ENCODE data around the gene NMT1. TPM values are rescaled to one million over a fixed set of nuclear protein-coding genes. Genes with fewer than 3 reads are reported as not detected.

The NMT1 gene
- total and polyA plus RNA-seq, 2 of the 13 experiments (the other 11 are each of a cell fraction or from before 2014, with no cell fraction given): 75.7 to 142 TPM

DNA sequence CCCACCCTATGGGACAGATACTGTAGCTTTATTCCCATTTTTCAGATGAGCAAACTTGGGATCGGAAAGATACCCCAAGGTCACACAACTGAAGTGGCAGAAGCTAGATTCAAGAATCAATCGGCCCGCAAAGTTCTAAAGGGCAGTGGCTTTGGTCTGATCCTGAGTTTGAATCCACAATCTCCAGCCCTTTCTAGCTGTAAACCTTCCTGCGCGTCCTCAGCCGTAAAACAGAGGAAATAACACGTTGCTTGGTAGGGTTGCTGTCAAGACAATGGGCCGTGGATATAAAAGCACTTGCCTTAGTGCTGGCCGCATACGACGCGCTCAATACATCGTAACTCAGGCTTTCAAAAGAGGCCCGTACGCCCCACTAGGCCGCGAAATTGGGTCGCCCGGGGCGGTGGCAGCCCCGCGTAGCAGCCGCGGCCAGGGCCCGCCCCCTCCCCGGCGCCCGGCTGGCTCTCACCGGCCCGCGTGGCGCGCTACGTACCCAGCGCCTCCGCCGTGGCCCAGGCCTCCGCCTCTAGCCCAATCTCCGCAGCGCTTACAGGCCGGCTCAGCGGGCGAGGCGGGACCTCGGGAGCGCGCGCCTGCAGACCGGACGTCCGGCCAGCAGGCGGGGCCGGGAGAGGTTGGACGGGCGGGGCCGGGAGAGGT, 9.9 kb upstream of the NMT1 start, which contains the start of gene DCAKD (continued):
- TF ChIP-seq MLLT10 (CRISPR knock-in tag; IDR thresholded peaks at IDR 0.05): 0 out of 2 replicates have a peak, but pooled peaks have one; percentile 8
- TF ChIP-seq ZNF709 (CRISPR knock-in tag; IDR thresholded peaks at IDR 0.05): peak; percentile 91
- 0 out of 2 replicates have a peak, but pooled peaks have one; percentile 34 for TF ChIP-seq ZFYVE20 (CRISPR knock-in tag; IDR thresholded peaks at IDR 0.05; ENCODE audit: borderline replicate concordance, low read depth)
- TF ChIP-seq, protein P1, sequence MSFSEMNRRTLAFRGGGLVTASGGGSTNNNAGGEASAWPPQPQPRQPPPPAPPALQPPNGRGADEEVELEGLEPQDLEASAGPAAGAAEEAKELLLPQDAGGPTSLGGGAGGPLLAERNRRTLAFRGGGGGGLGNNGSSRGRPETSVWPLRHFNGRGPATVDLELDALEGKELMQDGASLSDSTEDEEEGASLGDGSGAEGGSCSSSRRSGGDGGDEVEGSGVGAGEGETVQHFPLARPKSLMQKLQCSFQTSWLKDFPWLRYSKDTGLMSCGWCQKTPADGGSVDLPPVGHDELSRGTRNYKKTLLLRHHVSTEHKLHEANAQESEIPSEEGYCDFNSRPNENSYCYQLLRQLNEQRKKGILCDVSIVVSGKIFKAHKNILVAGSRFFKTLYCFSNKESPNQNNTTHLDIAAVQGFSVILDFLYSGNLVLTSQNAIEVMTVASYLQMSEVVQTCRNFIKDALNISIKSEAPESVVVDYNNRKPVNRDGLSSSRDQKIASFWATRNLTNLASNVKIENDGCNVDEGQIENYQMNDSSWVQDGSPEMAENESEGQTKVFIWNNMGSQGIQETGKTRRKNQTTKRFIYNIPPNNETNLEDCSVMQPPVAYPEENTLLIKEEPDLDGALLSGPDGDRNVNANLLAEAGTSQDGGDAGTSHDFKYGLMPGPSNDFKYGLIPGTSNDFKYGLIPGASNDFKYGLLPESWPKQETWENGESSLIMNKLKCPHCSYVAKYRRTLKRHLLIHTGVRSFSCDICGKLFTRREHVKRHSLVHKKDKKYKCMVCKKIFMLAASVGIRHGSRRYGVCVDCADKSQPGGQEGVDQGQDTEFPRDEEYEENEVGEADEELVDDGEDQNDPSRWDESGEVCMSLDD (CRISPR knock-in tag; IDR thresholded peaks at IDR 0.05; ENCODE audit: borderline replicate concordance): no peak
- no peak for TF ChIP-seq MYNN (CRISPR knock-in tag; IDR thresholded peaks at IDR 0.05; ENCODE audit: low read depth)
- no peak for TF ChIP-seq HOXA5 (CRISPR knock-in tag; IDR thresholded peaks at IDR 0.05)
- peak; percentile 87; the same call in 1 of the 2 replicates for TF ChIP-seq ZNF253 (CRISPR knock-in tag; IDR thresholded peaks at IDR 0.05; ENCODE audit: borderline replicate concordance)
- no peak for TF ChIP-seq HDAC6 (IDR thresholded peaks at IDR 0.05; ENCODE audit: low read depth, low read length)
- TF ChIP-seq ZBTB7A (CRISPR knock-in tag; IDR thresholded peaks at IDR 0.05): no peak
- no peak for TF ChIP-seq SYNCRIP (IDR thresholded peaks at IDR 0.05; ENCODE audit: insufficient read depth, low read depth, low read length)
- no peak for TF ChIP-seq FOXA3 (CRISPR knock-in tag; IDR thresholded peaks at IDR 0.05)
- no peak for TF ChIP-seq ZSCAN29 (CRISPR knock-in tag; conservative IDR thresholded peaks at IDR 0.05)
- TF ChIP-seq, protein P2, sequence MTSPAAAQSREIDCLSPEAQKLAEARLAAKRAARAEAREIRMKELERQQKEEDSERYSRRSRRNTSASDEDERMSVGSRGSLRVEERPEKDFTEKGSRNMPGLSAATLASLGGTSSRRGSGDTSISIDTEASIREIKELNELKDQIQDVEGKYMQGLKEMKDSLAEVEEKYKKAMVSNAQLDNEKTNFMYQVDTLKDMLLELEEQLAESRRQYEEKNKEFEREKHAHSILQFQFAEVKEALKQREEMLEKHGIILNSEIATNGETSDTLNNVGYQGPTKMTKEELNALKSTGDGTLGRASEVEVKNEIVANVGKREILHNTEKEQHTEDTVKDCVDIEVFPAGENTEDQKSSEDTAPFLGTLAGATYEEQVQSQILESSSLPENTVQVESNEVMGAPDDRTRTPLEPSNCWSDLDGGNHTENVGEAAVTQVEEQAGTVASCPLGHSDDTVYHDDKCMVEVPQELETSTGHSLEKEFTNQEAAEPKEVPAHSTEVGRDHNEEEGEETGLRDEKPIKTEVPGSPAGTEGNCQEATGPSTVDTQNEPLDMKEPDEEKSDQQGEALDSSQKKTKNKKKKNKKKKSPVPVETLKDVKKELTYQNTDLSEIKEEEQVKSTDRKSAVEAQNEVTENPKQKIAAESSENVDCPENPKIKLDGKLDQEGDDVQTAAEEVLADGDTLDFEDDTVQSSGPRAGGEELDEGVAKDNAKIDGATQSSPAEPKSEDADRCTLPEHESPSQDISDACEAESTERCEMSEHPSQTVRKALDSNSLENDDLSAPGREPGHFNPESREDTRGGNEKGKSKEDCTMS (CRISPR knock-in tag; conservative IDR thresholded peaks at IDR 0.05): no peak
- TF ChIP-seq, protein P3, sequence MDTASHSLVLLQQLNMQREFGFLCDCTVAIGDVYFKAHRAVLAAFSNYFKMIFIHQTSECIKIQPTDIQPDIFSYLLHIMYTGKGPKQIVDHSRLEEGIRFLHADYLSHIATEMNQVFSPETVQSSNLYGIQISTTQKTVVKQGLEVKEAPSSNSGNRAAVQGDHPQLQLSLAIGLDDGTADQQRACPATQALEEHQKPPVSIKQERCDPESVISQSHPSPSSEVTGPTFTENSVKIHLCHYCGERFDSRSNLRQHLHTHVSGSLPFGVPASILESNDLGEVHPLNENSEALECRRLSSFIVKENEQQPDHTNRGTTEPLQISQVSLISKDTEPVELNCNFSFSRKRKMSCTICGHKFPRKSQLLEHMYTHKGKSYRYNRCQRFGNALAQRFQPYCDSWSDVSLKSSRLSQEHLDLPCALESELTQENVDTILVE (CRISPR knock-in tag; IDR thresholded peaks at IDR 0.05): peak; percentile 72; the same call in 1 of the 2 replicates
- TF ChIP-seq ZHX2 (IDR thresholded peaks at IDR 0.05; ENCODE audit: low read depth): no peak
- no peak; the same call in 1 of the 2 replicates for TF ChIP-seq ZHX2 (CRISPR knock-in tag; IDR thresholded peaks at IDR 0.05; ENCODE audit: borderline replicate concordance)
- no peak for TF ChIP-seq ZNF652 (CRISPR knock-in tag; IDR thresholded peaks at IDR 0.05; ENCODE audit: borderline replicate concordance, low read depth)

All from HepG2 (cell line).